Mammary epithelial cell (primary cell): ENCODE results near the gene USPL1.

Source experiments
- EZH2 ChIP-seq: IDR thresholded peaks from 2 replicates; pipeline ENCODE4 v1.6.1; 2012; ENCODE audit warnings: low read length, inconsistent platforms, borderline replicate concordance
- TF ChIP-seq, protein P1 (sequence below), 2 donors: IDR thresholded peaks in 1 of 2; conservative IDR thresholded peaks in 1 of 2; 2 replicates each; pipeline ENCODE4 v1.5.1; 2011 to 2012; ENCODE audit warnings: inconsistent platforms in 2 of 2, low read length in 2 of 2, mild to moderate bottlenecking in 2 of 2, control low read depth in 1 of 2, low read depth in 1 of 2; ENCODE audit not compliant: insufficient read depth in 1 of 2; ENCODE audit errors: extremely low read depth in 1 of 2

DNA sequence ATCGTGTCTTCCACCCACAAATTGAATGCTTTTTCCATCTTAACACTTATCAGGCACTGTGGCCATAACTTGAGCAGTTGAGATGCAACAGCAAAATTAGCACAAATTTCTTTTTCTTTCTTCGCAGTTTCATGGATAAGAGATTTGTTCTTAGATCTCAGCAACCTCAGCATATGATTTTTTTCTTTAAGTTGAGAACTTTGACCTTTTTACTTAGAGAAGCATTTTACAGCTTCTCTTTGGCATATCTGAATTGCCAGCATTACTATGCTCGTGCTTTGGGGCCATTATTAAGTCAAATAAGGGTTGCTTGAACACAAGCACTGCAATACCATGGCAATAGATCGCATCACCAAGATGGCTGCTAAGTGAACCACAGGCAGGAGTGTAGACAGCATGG lies 16.1 kb downstream of the USPL1 start:
- TF ChIP-seq, protein P1, sequence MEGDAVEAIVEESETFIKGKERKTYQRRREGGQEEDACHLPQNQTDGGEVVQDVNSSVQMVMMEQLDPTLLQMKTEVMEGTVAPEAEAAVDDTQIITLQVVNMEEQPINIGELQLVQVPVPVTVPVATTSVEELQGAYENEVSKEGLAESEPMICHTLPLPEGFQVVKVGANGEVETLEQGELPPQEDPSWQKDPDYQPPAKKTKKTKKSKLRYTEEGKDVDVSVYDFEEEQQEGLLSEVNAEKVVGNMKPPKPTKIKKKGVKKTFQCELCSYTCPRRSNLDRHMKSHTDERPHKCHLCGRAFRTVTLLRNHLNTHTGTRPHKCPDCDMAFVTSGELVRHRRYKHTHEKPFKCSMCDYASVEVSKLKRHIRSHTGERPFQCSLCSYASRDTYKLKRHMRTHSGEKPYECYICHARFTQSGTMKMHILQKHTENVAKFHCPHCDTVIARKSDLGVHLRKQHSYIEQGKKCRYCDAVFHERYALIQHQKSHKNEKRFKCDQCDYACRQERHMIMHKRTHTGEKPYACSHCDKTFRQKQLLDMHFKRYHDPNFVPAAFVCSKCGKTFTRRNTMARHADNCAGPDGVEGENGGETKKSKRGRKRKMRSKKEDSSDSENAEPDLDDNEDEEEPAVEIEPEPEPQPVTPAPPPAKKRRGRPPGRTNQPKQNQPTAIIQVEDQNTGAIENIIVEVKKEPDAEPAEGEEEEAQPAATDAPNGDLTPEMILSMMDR (conservative IDR thresholded peaks at IDR 0.05 in 1 of 2, IDR thresholded peaks at IDR 0.05 in 1 of 2; ENCODE audit: extremely low read depth in 1 of 2, insufficient read depth in 1 of 2, low read depth in 1 of 2, low read length in 2 of 2): no peak
- TF ChIP-seq EZH2: no peak
